SK-N-MC (cell line): ENCODE results near the gene WDR27.

Experiments
- EZH2 ChIP-seq: fragments of 200-600 bp; sonication (generic); IDR thresholded peaks from one replicate; pipeline ENCODE4 v1.6.1; 2017; ENCODE audit warnings: antibody characterized with exemption
- FOXP2 ChIP-seq: optimal IDR thresholded peaks from 2 replicates; pipeline ENCODE3; 2011; ENCODE audit warnings: mild to moderate bottlenecking, moderate library complexity; ENCODE audit not compliant: insufficient read depth; ENCODE audit errors: extremely low read length, control extremely low read depth
- POLR2AphosphoS5 ChIP-seq: IDR thresholded peaks from 2 replicates; pipeline ENCODE4 v1.6.1; 2012; ENCODE audit warnings: mild to moderate bottlenecking, low read depth, low read length, borderline replicate concordance

DNA sequence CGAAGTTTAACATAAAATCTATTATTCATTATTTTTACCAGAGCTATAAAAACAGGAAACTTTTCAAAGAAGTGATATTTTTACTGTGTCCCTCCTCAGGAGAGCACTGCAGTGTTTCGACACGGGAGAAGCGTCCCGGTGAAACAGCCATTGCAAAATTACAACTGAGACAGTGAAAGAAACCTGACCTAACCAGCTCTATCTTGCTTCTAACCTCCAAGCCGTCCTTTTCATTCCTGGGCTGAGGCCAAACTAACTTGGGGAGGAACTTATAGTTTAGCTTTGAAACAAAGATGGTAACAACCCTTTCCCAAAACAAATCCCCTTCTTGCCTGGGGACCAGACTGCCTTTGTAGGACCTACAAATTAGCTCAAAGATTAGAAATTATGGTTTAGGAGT, 79.2 kb downstream of the WDR27 start:
- TF ChIP-seq POLR2AphosphoS5 (no peak), EZH2 (no peak), FOXP2 (no peak)
